K562 (cell line): ENCODE data around the gene MARK2. TPM values are rescaled to one million over a fixed set of nuclear protein-coding genes. Genes with fewer than 3 reads are reported as not detected.

Source experiments
- ATAC-seq: fragments of 200-7000 bp; cut with Tn5 transposase; 3 replicates; pipeline ENCODE4 v1.9.1; 2020; ENCODE audit warnings: moderate library complexity
- BruUV-seq: library from RNA; stranded (reverse); fragments of 400-500 nt; replicated peaks from 2 replicates; lab custom pipeline; 2021; lab: Mats Ljungman, UMichigan
- CTCF ChIA-PET: fragments of 300-600 bp; formaldehyde crosslinking; extraction: SDS; loops from one replicate; lab custom pipeline; 2021; ENCODE audit warnings: low intra/inter-chr PET ratio; lab: Yijun Ruan, JAX
- POLR2A ChIA-PET: fragments of 300-600, 350-650 bp; sonication (Branson Sonifier 250); formaldehyde crosslinking; extraction: SDS; loops from one replicate; lab custom pipeline; 2021; ENCODE audit warnings: antibody characterized with exemption, inconsistent platforms; lab: Yijun Ruan, JAX
- DNase-seq, 4 experiments: peaks; one replicate each; pipeline versions ENCODE4 v3.0.0 to v3.0.0-alpha.2; 2011 to 2018; ENCODE audit warnings: low spot score in 3 of 4, mixed read lengths in 3 of 4; ENCODE audit errors: extremely low read depth in 1 of 4
- FAIRE-seq: peaks from 2 replicates; lab custom pipeline; 2011; peaks lifted over from hg19 to GRCh38; lab: Jason Lieb, UNC
- H2AFZ ChIP-seq: 2 replicates; pipeline ENCODE4 v1.6.0; 2011; ENCODE audit warnings: low read depth, low read length, control low read depth, inconsistent platforms
- H3K27ac ChIP-seq: fragments of 200-600 bp; 3 replicates; pipeline ENCODE4 v1.8.0; 2011; ENCODE audit warnings: low read depth, mild to moderate bottlenecking, control low read depth, inconsistent platforms, low read length, moderate library complexity, mixed read lengths; ENCODE audit errors: extremely low read depth
- H3K27me3 ChIP-seq, 2 experiments: fragments of 300-600 bp in 1 of 2; 2 replicates in 1 of 2; 3 replicates in 1 of 2; pipeline versions ENCODE4 v1.6.0 to v1.8.0; 2011; ENCODE audit warnings: inconsistent platforms in 2 of 2, low read length in 2 of 2, mild to moderate bottlenecking in 1 of 2, mixed read lengths in 1 of 2, moderate library complexity in 1 of 2; ENCODE audit not compliant: control insufficient read depth in 2 of 2, insufficient read depth in 2 of 2
- H3K36me3 ChIP-seq: fragments of 300-600 bp; 3 replicates; pipeline ENCODE4 v1.8.0; 2011; ENCODE audit warnings: mild to moderate bottlenecking, low read length, inconsistent platforms; ENCODE audit not compliant: control insufficient read depth, insufficient read depth
- H3K4me1 ChIP-seq, 2 experiments: fragments of 200-600 bp in 1 of 2; replicated peaks in 1 of 2; 2 replicates in 1 of 2; 3 replicates in 1 of 2; pipeline versions ENCODE4 v1.5.1 to v1.8.0; 2011; ENCODE audit warnings: inconsistent platforms in 2 of 2, low read length in 2 of 2, mild to moderate bottlenecking in 1 of 2, mixed read lengths in 1 of 2, moderate library complexity in 1 of 2; ENCODE audit not compliant: control insufficient read depth in 2 of 2, insufficient read depth in 2 of 2
- H3K4me2 ChIP-seq: 2 replicates; pipeline ENCODE4 v1.6.1; 2011; ENCODE audit warnings: low read length, control low read depth, inconsistent platforms, mixed read lengths; ENCODE audit not compliant: insufficient read depth
- H3K4me3 ChIP-seq: fragments of 200-600 bp; sonication (generic), shearing (Covaris generic); 2 replicates; pipeline ENCODE4 v1.5.1; 2016; ENCODE audit warnings: control low read depth, inconsistent platforms
- H3K79me2 ChIP-seq: fragments of 200-600 bp; 3 replicates; pipeline ENCODE4 v1.8.0; 2011; ENCODE audit warnings: low read length, inconsistent platforms; ENCODE audit not compliant: control insufficient read depth, insufficient read depth
- H3K9ac ChIP-seq, 2 experiments: 2 replicates each; pipeline versions ENCODE4 v1.6.0 to v1.6.1; 2011; ENCODE audit warnings: low read depth in 2 of 2, low read length in 2 of 2, control low read depth in 1 of 2, inconsistent platforms in 1 of 2, mild to moderate bottlenecking in 1 of 2, mixed read lengths in 1 of 2; ENCODE audit not compliant: insufficient read depth in 1 of 2
- H3K9me1 ChIP-seq: one replicate; pipeline ENCODE4 v1.6.0; 2011; ENCODE audit warnings: inconsistent platforms, mild to moderate bottlenecking, low read length, moderate library complexity; ENCODE audit not compliant: control insufficient read depth, insufficient read depth
- H3K9me3 ChIP-seq: replicated peaks from 2 replicates; pipeline ENCODE4 v1.5.1; 2011; ENCODE audit warnings: low read depth, low read length, inconsistent platforms; ENCODE audit not compliant: control insufficient read depth, insufficient read depth
- H4K20me1 ChIP-seq: replicated peaks from 2 replicates; pipeline ENCODE4 v1.6.1; 2011; ENCODE audit warnings: low read length, inconsistent platforms, mixed read lengths; ENCODE audit not compliant: control insufficient read depth, insufficient read depth
- BRCA1 ChIP-seq, 2 experiments: fragments of 450-650 bp in 1 of 2; sonication (generic) in 1 of 2; formaldehyde crosslinking in 1 of 2; IDR thresholded peaks; 2 replicates each; pipeline versions ENCODE4 v1.5.0 to v1.6.1; 2017 to 2020; ENCODE audit warnings: mild to moderate bottlenecking in 1 of 2, missing genetic modification reagents in 1 of 2
- RAD21 ChIP-seq, 2 experiments: fragments of 250-450 bp in 1 of 2; fragments of 450-650 bp in 1 of 2; sonication (Bioruptor Pico) in 1 of 2; formaldehyde crosslinking in 1 of 2; IDR thresholded peaks in 1 of 2; conservative IDR thresholded peaks in 1 of 2; 2 replicates each; pipeline versions ENCODE4 v1.4.0 to v1.8.0; 2020 to 2022; ENCODE audit warnings: mild to moderate bottlenecking in 2 of 2, moderate library complexity in 1 of 2
- RBM39 ChIP-seq: fragments of 200-400 bp; formaldehyde crosslinking; optimal IDR thresholded peaks from 2 replicates; pipeline ENCODE3; 2018; ENCODE audit warnings: low read depth, low read length
- WGBS: fragments of 100-300 bp; shearing (Covaris generic); methylation state at CpG from one replicate; pipeline ENCODE4 v1.1.6; 2016; ENCODE audit warnings: low coverage, mixed read lengths; ENCODE audit not compliant: insufficient coverage; ENCODE audit errors: missing lambda C conversion rate; 5-methylcytosine and 5-hydroxymethylcytosine counted together
- in situ Hi-C: fragments of 300-500 bp; cut with MboI; formaldehyde crosslinking; loops from 4 replicates; pipeline ENCODE4 v1.15.0; 2018; ENCODE audit warnings: inconsistent platforms, mixed read lengths
- intact Hi-C: fragments of 100-400 bp; cut with micrococcal nuclease; formaldehyde crosslinking; loops from 2 replicates; pipeline ENCODE4 v1.14.2; 2022
- polyA plus RNA-seq, 8 experiments: library from polyadenylated mRNA; depleted of rRNA in 4 of 8; stranded (reverse) in 5 of 8; unstranded in 3 of 8; fragments of >200 nt; fragmentation: Nextera tagmentation in 2 of 8; fragmentation: Illumina TruSeq in 1 of 8; extraction: Ambion mirVana in 2 of 8; extraction: Trizol in 1 of 8; gene quantifications; 2 replicates each; pipeline versions ENCODE4 v1.2.1 to v1.2.3, GENCODE V29; 2011 to 2014; ENCODE audit warnings: inconsistent platforms in 1 of 8, missing spikeins in 1 of 8
- total RNA-seq, 7 experiments: library from RNA; depleted of rRNA in 6 of 7; stranded (reverse); fragments of >200 nt in 6 of 7; fragmentation: Illumina TruSeq in 2 of 7; extraction: Trizol in 2 of 7; gene quantifications; 2 replicates each; pipeline versions ENCODE4 v1.2.1 to v1.2.3, GENCODE V29; 2011 to 2021; ENCODE audit warnings: low replicate concordance in 1 of 7
- TF ChIP-seq, protein P1 (sequence below), 3 experiments: IDR thresholded peaks in 2 of 3; conservative IDR thresholded peaks in 1 of 3; 2 replicates each; pipeline ENCODE4 v1.5.1; 2011 to 2012; ENCODE audit warnings: low read length in 3 of 3, mild to moderate bottlenecking in 3 of 3, control low read depth in 2 of 3, improper control_type of control experiment in 1 of 3, inconsistent platforms in 1 of 3, low read depth in 1 of 3, mixed read lengths in 1 of 3, moderate library complexity in 1 of 3; ENCODE audit not compliant: insufficient read depth in 2 of 3
- TF ChIP-seq, protein P2 (sequence below): IDR thresholded peaks from 2 replicates; pipeline ENCODE4 v1.6.1; 2011; ENCODE audit warnings: borderline replicate concordance, low read depth, mild to moderate bottlenecking, moderate library complexity, low read length; ENCODE audit not compliant: insufficient read depth, poor library complexity, severe bottlenecking
- TF ChIP-seq, protein P3 (sequence below): sonication (generic); formaldehyde crosslinking; IDR thresholded peaks from 2 replicates; pipeline ENCODE4 v1.8.1; 2023; ENCODE audit warnings: mild to moderate bottlenecking, missing genetic modification reagents

The MARK2 gene
- total and polyA plus RNA-seq, 9 of the 15 experiments (the other 6 are each of a cell fraction or from before 2014, with no cell fraction given) = 0.32 to 43.5 (median 15.1) TPM

DNA sequence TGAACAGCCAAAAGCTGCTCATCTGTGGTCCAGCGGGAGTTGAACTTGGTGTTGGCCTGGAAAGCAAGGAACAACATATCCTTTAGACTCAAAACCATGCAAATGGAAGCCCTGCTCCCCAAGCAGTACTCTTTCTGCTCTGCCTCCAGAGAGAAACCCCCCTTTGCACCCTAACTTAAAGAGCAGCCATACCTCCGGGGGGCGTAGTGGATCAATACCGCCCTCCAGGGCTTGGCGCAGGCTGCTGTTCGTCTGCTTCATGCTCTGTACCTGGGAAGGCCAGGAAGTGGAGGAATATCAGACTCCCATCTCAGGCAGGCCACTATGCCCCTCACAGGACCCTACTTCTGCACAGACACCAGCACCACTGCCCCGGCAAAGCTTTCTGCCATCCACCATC is 73.8 kb downstream of the MARK2 start:
- no peak for FAIRE-seq
- H3K9me1 ChIP-seq = no peaks in the 10 kb centered on the region
- no peak overlapping the region for H3K9ac ChIP-seq
- intact Hi-C loops (no loop called here), in situ Hi-C loops (no loop called here)
- ChIA-PET POLR2A (interaction anchor here (0.5 to 1.2 kb wide), 4 partner anchors 14 to 124 kb away, joined by 3 to 4 read pairs (median 3); partner anchors contain the start of gene MARK2), CTCF (no interaction called here)
- no peak overlapping the region for H3K4me3 ChIP-seq
- WGBS = 74% methylated on average over 6 of the region's 7 CpGs
- H3K9me3 ChIP-seq = no peaks in the 10 kb centered on the region
- no peak overlapping the region for H3K4me2 ChIP-seq
- no peak overlapping the region for H3K27ac ChIP-seq
- no peak overlapping the region for H2AFZ ChIP-seq
- no peak for DNase-seq
- H3K79me2 ChIP-seq = no peaks in the 10 kb centered on the region
- ATAC-seq = no peak
- H3K27me3 ChIP-seq = no peaks in the 10 kb centered on the region
- TF ChIP-seq RBM39 (no peak), RAD21 (CRISPR knock-in tag; conservative IDR thresholded peaks at IDR 0.05 in 1 of 2, IDR thresholded peaks at IDR 0.05 in 1 of 2) (peak in 1 of 2 experiments; percentile 34; a peak in 2 of 4 replicates), BRCA1 (IDR thresholded peaks at IDR 0.05) (no peak), BRCA1 (CRISPR knock-in tag; IDR thresholded peaks at IDR 0.05) (no peak)
- TF ChIP-seq, protein P1, sequence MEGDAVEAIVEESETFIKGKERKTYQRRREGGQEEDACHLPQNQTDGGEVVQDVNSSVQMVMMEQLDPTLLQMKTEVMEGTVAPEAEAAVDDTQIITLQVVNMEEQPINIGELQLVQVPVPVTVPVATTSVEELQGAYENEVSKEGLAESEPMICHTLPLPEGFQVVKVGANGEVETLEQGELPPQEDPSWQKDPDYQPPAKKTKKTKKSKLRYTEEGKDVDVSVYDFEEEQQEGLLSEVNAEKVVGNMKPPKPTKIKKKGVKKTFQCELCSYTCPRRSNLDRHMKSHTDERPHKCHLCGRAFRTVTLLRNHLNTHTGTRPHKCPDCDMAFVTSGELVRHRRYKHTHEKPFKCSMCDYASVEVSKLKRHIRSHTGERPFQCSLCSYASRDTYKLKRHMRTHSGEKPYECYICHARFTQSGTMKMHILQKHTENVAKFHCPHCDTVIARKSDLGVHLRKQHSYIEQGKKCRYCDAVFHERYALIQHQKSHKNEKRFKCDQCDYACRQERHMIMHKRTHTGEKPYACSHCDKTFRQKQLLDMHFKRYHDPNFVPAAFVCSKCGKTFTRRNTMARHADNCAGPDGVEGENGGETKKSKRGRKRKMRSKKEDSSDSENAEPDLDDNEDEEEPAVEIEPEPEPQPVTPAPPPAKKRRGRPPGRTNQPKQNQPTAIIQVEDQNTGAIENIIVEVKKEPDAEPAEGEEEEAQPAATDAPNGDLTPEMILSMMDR (IDR thresholded peaks at IDR 0.05 in 2 of 3, conservative IDR thresholded peaks at IDR 0.05 in 1 of 3; ENCODE audit: insufficient read depth in 2 of 3, low read depth in 1 of 3, low read length in 3 of 3) = peak; percentile 22 to 32 (median 29); a peak in 2 of 6 replicates
- TF ChIP-seq, protein P2, sequence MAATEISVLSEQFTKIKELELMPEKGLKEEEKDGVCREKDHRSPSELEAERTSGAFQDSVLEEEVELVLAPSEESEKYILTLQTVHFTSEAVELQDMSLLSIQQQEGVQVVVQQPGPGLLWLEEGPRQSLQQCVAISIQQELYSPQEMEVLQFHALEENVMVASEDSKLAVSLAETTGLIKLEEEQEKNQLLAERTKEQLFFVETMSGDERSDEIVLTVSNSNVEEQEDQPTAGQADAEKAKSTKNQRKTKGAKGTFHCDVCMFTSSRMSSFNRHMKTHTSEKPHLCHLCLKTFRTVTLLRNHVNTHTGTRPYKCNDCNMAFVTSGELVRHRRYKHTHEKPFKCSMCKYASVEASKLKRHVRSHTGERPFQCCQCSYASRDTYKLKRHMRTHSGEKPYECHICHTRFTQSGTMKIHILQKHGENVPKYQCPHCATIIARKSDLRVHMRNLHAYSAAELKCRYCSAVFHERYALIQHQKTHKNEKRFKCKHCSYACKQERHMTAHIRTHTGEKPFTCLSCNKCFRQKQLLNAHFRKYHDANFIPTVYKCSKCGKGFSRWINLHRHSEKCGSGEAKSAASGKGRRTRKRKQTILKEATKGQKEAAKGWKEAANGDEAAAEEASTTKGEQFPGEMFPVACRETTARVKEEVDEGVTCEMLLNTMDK = peak; percentile 60
- TF ChIP-seq, protein P3, sequence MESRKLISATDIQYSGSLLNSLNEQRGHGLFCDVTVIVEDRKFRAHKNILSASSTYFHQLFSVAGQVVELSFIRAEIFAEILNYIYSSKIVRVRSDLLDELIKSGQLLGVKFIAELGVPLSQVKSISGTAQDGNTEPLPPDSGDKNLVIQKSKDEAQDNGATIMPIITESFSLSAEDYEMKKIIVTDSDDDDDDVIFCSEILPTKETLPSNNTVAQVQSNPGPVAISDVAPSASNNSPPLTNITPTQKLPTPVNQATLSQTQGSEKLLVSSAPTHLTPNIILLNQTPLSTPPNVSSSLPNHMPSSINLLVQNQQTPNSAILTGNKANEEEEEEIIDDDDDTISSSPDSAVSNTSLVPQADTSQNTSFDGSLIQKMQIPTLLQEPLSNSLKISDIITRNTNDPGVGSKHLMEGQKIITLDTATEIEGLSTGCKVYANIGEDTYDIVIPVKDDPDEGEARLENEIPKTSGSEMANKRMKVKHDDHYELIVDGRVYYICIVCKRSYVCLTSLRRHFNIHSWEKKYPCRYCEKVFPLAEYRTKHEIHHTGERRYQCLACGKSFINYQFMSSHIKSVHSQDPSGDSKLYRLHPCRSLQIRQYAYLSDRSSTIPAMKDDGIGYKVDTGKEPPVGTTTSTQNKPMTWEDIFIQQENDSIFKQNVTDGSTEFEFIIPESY = peak; percentile 87
- H4K20me1 ChIP-seq = no peaks in the 10 kb centered on the region
- BruUV-seq = no TSS peak
- H3K36me3 ChIP-seq = peaks cover 26% of the 10 kb centered on the region; the same call in 1 of the 3 replicates
- peaks cover 12 to 57% of the 10 kb centered on the region in 2 experiments for H3K4me1 ChIP-seq
